HG03460 (cell line): ENCODE data around the gene C1QTNF2.
"Not testable (repeated sequence)": the region's sequence is repeated elsewhere in the genome, so short reads cannot be mapped to it uniquely, and the experiment has no call there.

Experiments
- ATAC-seq: cut with Tn5 transposase; IDR thresholded peaks from one replicate; pipeline ENCODE4 v1.9.1; 2021; ENCODE audit not compliant: unreplicated experiment

C1QTNF2 gene

GRCh38 chr5:160348080-160348479 lies 22.3 kb downstream of the C1QTNF2 start:
- no peak for ATAC-seq

DNA sequence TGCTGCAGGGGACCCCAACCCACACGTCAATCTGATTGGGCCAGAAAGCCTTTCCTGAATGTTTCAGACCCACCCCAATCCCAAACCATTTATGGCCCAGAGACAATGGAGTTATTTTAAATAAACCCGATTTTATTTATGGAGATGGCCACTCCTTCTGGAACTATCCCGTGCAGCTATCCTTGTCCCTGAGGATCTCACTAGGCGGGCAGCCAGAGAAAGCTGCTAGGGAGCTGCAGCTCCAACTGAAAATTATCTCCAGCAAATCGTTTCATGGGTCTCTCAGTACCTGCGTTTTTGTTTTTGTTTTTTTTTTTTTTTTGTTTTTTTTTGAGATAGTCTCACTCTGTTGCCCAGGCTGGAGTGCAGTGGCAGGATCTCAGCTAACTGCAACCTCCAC lies 23.0 kb downstream of the C1QTNF2 start:
- no peak for ATAC-seq

GRCh38 chr5:160342413-160342941 lies 27.9 kb downstream of the C1QTNF2 start:
- no peak for ATAC-seq

GRCh38 chr5:160341309-160341870 lies 29.0 kb downstream of the C1QTNF2 start:
- ATAC-seq, result no peak

DNA sequence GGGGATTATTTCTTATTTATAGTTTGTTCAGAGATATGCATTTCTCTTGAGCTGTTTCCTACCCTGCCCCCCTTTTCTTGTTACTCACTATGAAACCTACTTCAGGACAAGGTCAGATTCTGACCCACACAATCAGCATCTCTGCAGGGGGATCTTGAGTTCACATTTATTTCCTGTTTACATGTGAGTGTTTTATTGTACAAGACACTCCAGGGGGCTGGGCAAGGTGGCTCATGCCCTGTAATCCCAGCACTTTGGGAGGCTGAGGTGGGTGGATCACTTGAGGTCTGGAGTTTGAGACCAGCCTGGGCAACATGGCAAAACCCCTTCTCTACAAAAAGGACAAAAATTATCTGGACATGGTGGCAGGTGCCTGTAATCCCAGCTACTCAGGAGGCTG lies 29.9 kb downstream of the C1QTNF2 start:
- ATAC-seq, result not testable (repeated sequence)

GRCh38 chr5:160339406-160340130 lies 30.9 kb downstream of the C1QTNF2 start:
- ATAC-seq, result no peak

DNA sequence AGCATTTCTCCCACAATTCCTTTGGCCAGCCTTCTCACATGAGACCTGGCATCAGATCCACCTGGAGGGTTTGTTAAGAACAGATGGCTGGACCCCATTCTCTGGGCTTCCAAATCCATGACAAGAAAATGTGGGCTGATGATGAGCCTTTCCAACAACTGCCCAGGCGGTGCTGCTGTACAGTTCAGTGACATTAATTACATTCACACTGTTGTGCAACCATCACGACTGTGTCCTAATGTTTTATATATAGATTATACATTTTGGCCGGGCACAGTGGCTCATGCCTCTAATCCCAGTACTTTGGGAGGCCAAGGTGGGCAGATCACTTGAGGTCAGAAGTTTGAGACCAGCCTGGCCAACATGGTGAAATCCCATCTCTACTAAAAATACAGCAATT lies 35.7 kb downstream of the C1QTNF2 start:
- not testable (repeated sequence) for ATAC-seq

- no peak for ATAC-seq
Measured at GRCh38 chr5:160333721-160334120, 36.7 kb downstream of the C1QTNF2 start.

DNA sequence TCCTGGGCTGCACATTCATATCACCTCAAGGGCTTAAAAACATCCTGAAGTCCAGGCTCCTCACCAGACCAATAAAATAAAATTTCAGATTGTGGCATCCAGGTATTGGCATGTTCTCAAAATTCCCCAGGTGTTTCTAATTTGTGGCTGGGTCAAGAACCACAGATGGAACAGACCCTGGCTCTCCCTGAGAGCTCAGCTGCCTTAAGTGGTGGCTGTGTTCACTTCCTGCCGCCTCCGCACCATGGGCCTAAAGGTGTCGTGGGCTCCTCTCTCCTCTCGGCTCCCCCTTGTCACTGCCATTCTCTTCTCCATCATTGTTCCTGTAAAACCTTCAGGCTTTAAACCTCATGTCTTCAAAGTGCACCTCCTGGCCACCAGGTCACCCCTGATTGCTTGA lies 40.2 kb downstream of the C1QTNF2 start:
- ATAC-seq, result no peak

DNA sequence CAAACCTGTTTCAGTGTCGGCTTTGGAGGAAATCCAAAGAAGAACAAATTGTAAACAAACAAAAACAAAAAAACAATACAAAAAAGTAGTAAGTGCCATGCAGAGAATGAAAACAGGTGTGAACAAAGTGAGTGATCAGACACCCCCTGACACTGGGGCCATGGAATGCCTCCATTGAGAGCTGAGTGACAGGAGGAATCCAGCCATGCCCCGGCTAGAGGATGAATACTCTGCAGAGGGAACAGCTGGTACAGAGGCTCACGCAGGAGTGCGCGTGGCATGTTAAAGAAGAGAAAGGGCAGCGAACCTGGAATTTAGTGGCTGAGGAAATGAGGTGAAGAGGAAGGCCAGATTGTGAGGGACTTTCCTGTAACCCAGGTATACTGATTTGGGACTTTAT lies 42.6 kb downstream of the C1QTNF2 start:
- ATAC-seq, result no peak

GRCh38 chr5:160326981-160327380 lies 43.4 kb downstream of the C1QTNF2 start:
- ATAC-seq, result no peak

GRCh38 chr5:160325716-160326115 lies 44.7 kb downstream of the C1QTNF2 start:
- no peak for ATAC-seq

DNA sequence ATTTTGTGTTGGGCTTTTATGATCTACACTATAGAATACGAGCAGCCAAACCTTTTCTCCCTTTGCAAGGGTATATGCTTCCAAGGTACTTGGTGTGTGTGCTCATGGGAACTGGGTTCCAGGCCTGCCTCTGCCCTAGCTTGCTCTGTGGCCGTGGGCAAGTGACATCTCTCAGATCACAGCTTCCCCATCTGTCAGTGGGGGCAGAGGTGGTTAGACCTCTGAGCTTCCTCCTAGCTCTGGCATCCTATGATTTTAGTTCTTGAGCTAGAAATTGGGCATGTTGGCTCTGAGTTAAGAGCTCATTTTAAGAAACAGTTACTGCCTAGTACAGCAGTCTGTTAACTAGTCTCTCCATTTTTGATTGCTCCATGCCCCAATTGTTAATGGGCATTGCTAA lies 45.5 kb downstream of the C1QTNF2 start:
- ATAC-seq, result no peak

GRCh38 chr5:160318409-160318808 lies 52.0 kb downstream of the C1QTNF2 start:
- no peak for ATAC-seq

GRCh38 chr5:160317434-160317833 lies 53.0 kb downstream of the C1QTNF2 start:
- no peak for ATAC-seq

GRCh38 chr5:160315968-160316367 lies 54.5 kb downstream of the C1QTNF2 start:
- no peak for ATAC-seq

- no peak for ATAC-seq
Measured at GRCh38 chr5:160312960-160313727, 57.3 kb downstream of the C1QTNF2 start.

- peak; percentile 55 for ATAC-seq
Measured at GRCh38 chr5:160312134-160312959, 58.1 kb downstream of the C1QTNF2 start, which contains the start of gene CCNJL. TSS of gene CCNJL (minus strand) at chr5:160312564. CDS start at chr5:160311923, 641 bp downstream.

- peak; percentile 4 for ATAC-seq
Measured at GRCh38 chr5:160311491-160312133, 58.8 kb downstream of the C1QTNF2 start.

GRCh38 chr5:160310552-160311295 lies 59.7 kb downstream of the C1QTNF2 start:
- ATAC-seq, result no peak
